CD4-positive, CD25-positive, alpha-beta regulatory T cell (primary cell): Measurements from ENCODE around the gene TUBB2B. TPM values are rescaled to one million over a fixed set of nuclear protein-coding genes. Genes with fewer than 3 reads are reported as not detected.

Experiments used
- ATAC-seq, 2 donors: fragments of 150-1000 bp; cut with Tn5 transposase; one replicate each; pipeline ENCODE4 v1.10.0; 2021; ENCODE audit warnings: low read depth in 2 of 2, moderate number of reproducible peaks in 2 of 2, moderate library complexity in 1 of 2
- DNase-seq, 3 donors: peaks; one replicate each; pipeline versions ENCODE4 v3.0.0 to v3.0.0-alpha.2; 2012 to 2022; ENCODE audit warnings: mixed read lengths in 1 of 3
- H3K27ac ChIP-seq: one replicate; pipeline ENCODE4 v1.7.0; 2013; ENCODE audit warnings: mild to moderate bottlenecking, low read length; ENCODE audit not compliant: insufficient read depth, poor library complexity, severe bottlenecking
- H3K27me3 ChIP-seq: one replicate; pipeline ENCODE4 v1.7.0; 2013; ENCODE audit warnings: low read length; ENCODE audit not compliant: control insufficient read depth, insufficient read depth
- H3K36me3 ChIP-seq: one replicate; pipeline ENCODE4 v1.7.0; 2013; ENCODE audit warnings: mild to moderate bottlenecking, low read length, moderate library complexity; ENCODE audit not compliant: control insufficient read depth, insufficient read depth
- H3K4me1 ChIP-seq: 2 replicates; pipeline ENCODE4 v1.7.0; 2013; ENCODE audit warnings: mild to moderate bottlenecking, low read length; ENCODE audit not compliant: insufficient read depth, control insufficient read depth, poor library complexity, severe bottlenecking
- H3K4me3 ChIP-seq: one replicate; pipeline ENCODE4 v1.7.0; 2013; ENCODE audit warnings: low read depth, mild to moderate bottlenecking, low read length, moderate library complexity
- H3K9me3 ChIP-seq, 2 experiments: 1 replicate in 1 of 2; 2 replicates in 1 of 2; pipeline ENCODE4 v1.7.0; 2013; ENCODE audit warnings: low read length in 2 of 2, mild to moderate bottlenecking in 1 of 2, moderate library complexity in 1 of 2; ENCODE audit not compliant: control insufficient read depth in 2 of 2
- H3K27ac Mint-ChIP-seq, 3 donors: one replicate each; pipeline ENCODE4 v1.8.0; 2020 to 2022; ENCODE audit warnings: mild to moderate bottlenecking in 3 of 3, mixed read lengths in 3 of 3, moderate library complexity in 2 of 3
- H3K27me3 Mint-ChIP-seq: one replicate; pipeline ENCODE4 v1.8.0; 2022; ENCODE audit warnings: mild to moderate bottlenecking, mixed read lengths
- H3K36me3 Mint-ChIP-seq: one replicate; pipeline ENCODE4 v1.8.0; 2020; ENCODE audit warnings: mixed read lengths
- H3K4me1 Mint-ChIP-seq, 4 donors: one replicate each; pipeline ENCODE4 v1.8.0; 2020 to 2022; ENCODE audit warnings: mixed read lengths in 4 of 4, mild to moderate bottlenecking in 1 of 4
- H3K4me3 Mint-ChIP-seq, 4 donors: one replicate each; pipeline ENCODE4 v1.8.0; 2020 to 2022; ENCODE audit warnings: mild to moderate bottlenecking in 4 of 4, mixed read lengths in 4 of 4, moderate library complexity in 3 of 4
- H3K9me3 Mint-ChIP-seq, 7 donors: one replicate each; pipeline ENCODE4 v1.8.0; 2020 to 2022; ENCODE audit warnings: mixed read lengths in 7 of 7, mild to moderate bottlenecking in 3 of 7, moderate library complexity in 2 of 7
- polyA plus RNA-seq, 4 donors: library from polyadenylated mRNA; unstranded; fragments of 300-500 nt; fragmentation: Illumina TruSeq; gene quantifications; one replicate each; pipeline ENCODE4 v1.2.3, GENCODE V29; 2021
- total RNA-seq: library from RNA; stranded (reverse); gene quantifications from one replicate; pipeline ENCODE4 v1.2.3, GENCODE V29; 2022

Gene TUBB2B
- total and polyA plus RNA-seq, 5 donors from 2014 or later, result 0.09 to 0.91 (median 0.10) TPM; not detected in 1

- Mint-ChIP-seq H3K9me3 (peaks cover 0 to 4% (median 0%) of the 10 kb centered on the region in 7 donors), H3K4me1 (peaks cover 10 to 58% (median 31%) of the 10 kb centered on the region in 4 donors), H3K27ac (no peak overlapping the region), H3K27me3 (peaks cover 88% of the 10 kb centered on the region), H3K4me3 (peak overlapping the region; percentile 68 to 86 (median 77)), H3K36me3 (no peaks in the 10 kb centered on the region)
- DNase-seq, result no peak
- no peaks in the 10 kb centered on the region for H3K9me3 ChIP-seq
- no peak overlapping the region for H3K4me3 ChIP-seq
- no peaks in the 10 kb centered on the region for H3K36me3 ChIP-seq
- peaks cover 54% of the 10 kb centered on the region for H3K4me1 ChIP-seq
- peaks cover 42% of the 10 kb centered on the region for H3K27me3 ChIP-seq
- no peak overlapping the region for H3K27ac ChIP-seq
- no peak for ATAC-seq
These were observed 2.9 kb upstream of the TUBB2B start for GRCh38 chr6:3230256-3230882.

GRCh38 chr6:3229566-3230178, 2.2 kb upstream of the TUBB2B start:
- peaks cover 10 to 58% (median 31%) of the 10 kb centered on the region in 4 donors for H3K4me1 Mint-ChIP-seq
- Histone ChIP-seq H3K27ac (no peak overlapping the region), H3K4me3 (peak overlapping the region; percentile 31), H3K9me3 (no peaks in the 10 kb centered on the region), H3K4me1 (peaks cover 54% of the 10 kb centered on the region), H3K36me3 (no peaks in the 10 kb centered on the region), H3K27me3 (peaks cover 41% of the 10 kb centered on the region)
- peaks cover 0 to 4% (median 0%) of the 10 kb centered on the region in 7 donors for H3K9me3 Mint-ChIP-seq
- DNase-seq (peak in 1 of 3 donors; percentile 39), ATAC-seq (peak; percentile 50 to 56)
- no peaks in the 10 kb centered on the region for H3K36me3 Mint-ChIP-seq
- peak overlapping the region; percentile 52 to 80 (median 71) for H3K4me3 Mint-ChIP-seq
- H3K27ac Mint-ChIP-seq, result peak overlapping the region in 1 of 3 donors; percentile 66
- peaks cover 84% of the 10 kb centered on the region for H3K27me3 Mint-ChIP-seq

GRCh38 chr6:3228771-3229565, 1.5 kb upstream of the TUBB2B start:
- H3K4me3 Mint-ChIP-seq, result peak overlapping the region; percentile 84 to 90 (median 87)
- H3K27me3 Mint-ChIP-seq, result peaks cover 84% of the 10 kb centered on the region
- ATAC-seq (peak in 1 of 2 donors; percentile 29), DNase-seq (peak in 2 of 3 donors; percentile 50 to 55)
- peak overlapping the region; percentile 53 to 65 (median 65) for H3K27ac Mint-ChIP-seq
- peaks cover 0 to 5% (median 0%) of the 10 kb centered on the region in 7 donors for H3K9me3 Mint-ChIP-seq
- H3K27me3 ChIP-seq, result peaks cover 35% of the 10 kb centered on the region
- no peaks in the 10 kb centered on the region for H3K36me3 ChIP-seq
- H3K36me3 Mint-ChIP-seq, result no peaks in the 10 kb centered on the region
- peaks cover 54% of the 10 kb centered on the region for H3K4me1 ChIP-seq
- no peaks in the 10 kb centered on the region for H3K9me3 ChIP-seq
- peaks cover 10 to 60% (median 31%) of the 10 kb centered on the region in 4 donors for H3K4me1 Mint-ChIP-seq
- H3K4me3 ChIP-seq, result peak overlapping the region; percentile 31
- no peak overlapping the region for H3K27ac ChIP-seq

GRCh38 chr6:3228046-3228671, 706 bp upstream of the TUBB2B start:
- peak in 2 of 3 donors; percentile 30 to 33 for DNase-seq
- H3K4me1 ChIP-seq, result peaks cover 54% of the 10 kb centered on the region
- Mint-ChIP-seq H3K4me3 (peak overlapping the region in 3 of 4 donors; percentile 63 to 84 (median 69)), H3K36me3 (no peaks in the 10 kb centered on the region), H3K4me1 (peaks cover 10 to 60% (median 31%) of the 10 kb centered on the region in 4 donors), H3K9me3 (peaks cover 0 to 8% (median 0%) of the 10 kb centered on the region in 7 donors), H3K27ac (no peak overlapping the region), H3K27me3 (peaks cover 81% of the 10 kb centered on the region)
- no peak overlapping the region for H3K4me3 ChIP-seq
- no peaks in the 10 kb centered on the region for H3K9me3 ChIP-seq
- H3K27me3 ChIP-seq, result peaks cover 32% of the 10 kb centered on the region
- ATAC-seq, result peak; percentile 23 to 31
- no peak overlapping the region for H3K27ac ChIP-seq
- no peaks in the 10 kb centered on the region for H3K36me3 ChIP-seq

GRCh38 chr6:3226481-3227362, 731 bp downstream of the TUBB2B start:
- Mint-ChIP-seq H3K4me1 (peaks cover 10 to 52% (median 27%) of the 10 kb centered on the region in 4 donors), H3K27ac (no peak overlapping the region), H3K9me3 (peaks cover 0 to 8% (median 0%) of the 10 kb centered on the region in 7 donors), H3K4me3 (peak overlapping the region; percentile 59 to 70 (median 64)), H3K36me3 (no peaks in the 10 kb centered on the region), H3K27me3 (peaks cover 67% of the 10 kb centered on the region)
- no peaks in the 10 kb centered on the region for H3K36me3 ChIP-seq
- no peaks in the 10 kb centered on the region for H3K9me3 ChIP-seq
- H3K27me3 ChIP-seq, result peaks cover 22% of the 10 kb centered on the region
- no peak overlapping the region for H3K27ac ChIP-seq
- peaks cover 49% of the 10 kb centered on the region for H3K4me1 ChIP-seq
- H3K4me3 ChIP-seq, result no peak overlapping the region
- DNase-seq (peak in 2 of 3 donors; percentile 14 to 38), ATAC-seq (no peak)

GRCh38 chr6:3226042-3226441, 1.4 kb downstream of the TUBB2B start:
- Mint-ChIP-seq H3K27ac (no peak overlapping the region), H3K9me3 (peaks cover 0 to 5% (median 0%) of the 10 kb centered on the region in 7 donors), H3K4me3 (peak overlapping the region in 2 of 4 donors; percentile 60 to 70), H3K4me1 (peaks cover 10 to 46% (median 24%) of the 10 kb centered on the region in 4 donors), H3K27me3 (peaks cover 61% of the 10 kb centered on the region), H3K36me3 (no peaks in the 10 kb centered on the region)
- no peak for DNase-seq
- Histone ChIP-seq H3K27ac (no peak overlapping the region), H3K36me3 (no peaks in the 10 kb centered on the region), H3K9me3 (no peaks in the 10 kb centered on the region), H3K27me3 (peaks cover 22% of the 10 kb centered on the region), H3K4me3 (no peak overlapping the region), H3K4me1 (peaks cover 43% of the 10 kb centered on the region)
- ATAC-seq, result no peak
